ENCODE data around the gene CNTNAP2.

CNTNAP2 gene

GRCh38 chr7:146433501-146433900, 316.9 kb downstream of the CNTNAP2 start:
- no peak for DNase-seq

GRCh38 chr7:146443102-146443501, 326.5 kb downstream of the CNTNAP2 start:
- DNase-seq = no peak

GRCh38 chr7:146449625-146450024, 333.0 kb downstream of the CNTNAP2 start:
- no peak for DNase-seq

- DNase-seq = no peak
Measured at GRCh38 chr7:146455091-146455655, 338.6 kb downstream of the CNTNAP2 start.

GRCh38 chr7:146479040-146479439, 362.4 kb downstream of the CNTNAP2 start:
- DNase-seq = no peak

- DNase-seq = no peak
Measured at GRCh38 chr7:146486519-146486918, 369.9 kb downstream of the CNTNAP2 start.

- DNase-seq = no peak
Measured at GRCh38 chr7:146492017-146492416, 375.4 kb downstream of the CNTNAP2 start.

- no peak for DNase-seq
Measured at GRCh38 chr7:146494952-146495596, 378.5 kb downstream of the CNTNAP2 start.

GRCh38 chr7:146496657-146497056, 380.1 kb downstream of the CNTNAP2 start:
- DNase-seq = no peak

GRCh38 chr7:146499970-146500369, 383.4 kb downstream of the CNTNAP2 start:
- DNase-seq = no peak

- no peak for DNase-seq
Measured at GRCh38 chr7:146503844-146504243, 387.2 kb downstream of the CNTNAP2 start.

- DNase-seq = no peak
Measured at GRCh38 chr7:146510088-146510680, 393.6 kb downstream of the CNTNAP2 start.

GRCh38 chr7:146514304-146514703, 397.7 kb downstream of the CNTNAP2 start:
- no peak for DNase-seq

- no peak for DNase-seq
Measured at GRCh38 chr7:146528581-146528980, 412.0 kb downstream of the CNTNAP2 start.

GRCh38 chr7:146539836-146540235, 423.2 kb downstream of the CNTNAP2 start:
- DNase-seq = no peak

- no peak for DNase-seq
Measured at GRCh38 chr7:146542101-146542500, 425.5 kb downstream of the CNTNAP2 start.

- DNase-seq = no peak
Measured at GRCh38 chr7:146544748-146545147, 428.1 kb downstream of the CNTNAP2 start.

- DNase-seq = no peak
Measured at GRCh38 chr7:146548816-146549215, 432.2 kb downstream of the CNTNAP2 start.

- no peak for DNase-seq
Measured at GRCh38 chr7:146554556-146554955, 438.0 kb downstream of the CNTNAP2 start.

GRCh38 chr7:146557971-146558469, 441.4 kb downstream of the CNTNAP2 start:
- no peak for DNase-seq

GRCh38 chr7:146565872-146566271, 449.3 kb downstream of the CNTNAP2 start:
- no peak for DNase-seq

- no peak for DNase-seq
Measured at GRCh38 chr7:146575903-146576302, 459.3 kb downstream of the CNTNAP2 start.

- DNase-seq = no peak
Measured at GRCh38 chr7:146591976-146592375, 475.4 kb downstream of the CNTNAP2 start.

- DNase-seq = no peak
Measured at GRCh38 chr7:146606628-146607027, 490.0 kb downstream of the CNTNAP2 start.

Measured in fibroblast of skin of scalp (primary cell).